GM23248 (cell line): ENCODE measurements around the gene SUDS3. TPM values are rescaled to one million over a fixed set of nuclear protein-coding genes. Genes with fewer than 3 reads are reported as not detected.

Experiments used
- DNase-seq: peaks from one replicate; pipeline ENCODE4 v3.0.0-alpha.2; 2015
- H2AFZ ChIP-seq: fragments of 200-600 bp; sonication (generic); 2 replicates; pipeline ENCODE4 v1.6.1; 2016; ENCODE audit warnings: antibody characterized with exemption
- H3F3A ChIP-seq: fragments of 200-600 bp; sonication (generic); 2 replicates; pipeline ENCODE4 v1.6.1; 2016; ENCODE audit warnings: mild to moderate bottlenecking, antibody characterized with exemption, mixed run types; ENCODE audit not compliant: insufficient read depth
- H3K27ac ChIP-seq: fragments of 200-600 bp; sonication (generic); 2 replicates; pipeline ENCODE4 v1.5.1; 2016; ENCODE audit warnings: mild to moderate bottlenecking
- H3K27me3 ChIP-seq: fragments of 200-600 bp; sonication (generic); replicated peaks from 2 replicates; pipeline ENCODE4 v1.6.1; 2016; ENCODE audit warnings: mild to moderate bottlenecking; ENCODE audit not compliant: insufficient read depth
- H3K36me3 ChIP-seq: fragments of 200-600 bp; sonication (generic); 2 replicates; pipeline ENCODE4 v1.6.1; 2016; ENCODE audit warnings: low read depth, mild to moderate bottlenecking
- H3K4me1 ChIP-seq: fragments of 200-600 bp; sonication (generic); 2 replicates; pipeline ENCODE4 v1.6.1; 2016; ENCODE audit warnings: mild to moderate bottlenecking; ENCODE audit not compliant: insufficient read depth
- H3K4me2 ChIP-seq: fragments of 200-600 bp; sonication (generic); one replicate; pipeline ENCODE4 v1.6.1; 2016; ENCODE audit warnings: mild to moderate bottlenecking; ENCODE audit not compliant: unreplicated experiment
- H3K4me3 ChIP-seq: fragments of 200-600 bp; sonication (generic); 2 replicates; pipeline ENCODE4 v1.5.1; 2016; ENCODE audit warnings: mild to moderate bottlenecking
- H3K79me2 ChIP-seq: fragments of 200-600 bp; sonication (generic); 2 replicates; pipeline ENCODE4 v1.6.1; 2016; ENCODE audit warnings: mild to moderate bottlenecking; ENCODE audit not compliant: insufficient read depth
- H3K9ac ChIP-seq: fragments of 200-600 bp; sonication (generic); 2 replicates; pipeline ENCODE4 v1.6.1; 2016; ENCODE audit warnings: mild to moderate bottlenecking
- H3K9me2 ChIP-seq: fragments of 200-600 bp; sonication (generic); 2 replicates; pipeline ENCODE4 v1.6.1; 2016; ENCODE audit warnings: mixed run types, mild to moderate bottlenecking, moderate library complexity; ENCODE audit not compliant: insufficient read depth
- H3K9me3 ChIP-seq: fragments of 200-600 bp; sonication (generic); one replicate; pipeline ENCODE4 v1.6.1; 2017; ENCODE audit warnings: low read depth
- H4K20me1 ChIP-seq: fragments of 200-600 bp; sonication (generic); 2 replicates; pipeline ENCODE4 v1.6.0; 2016; ENCODE audit not compliant: insufficient read depth
- EZH2 ChIP-seq: fragments of 200-600 bp; sonication (generic); IDR thresholded peaks from 2 replicates; pipeline ENCODE4 v1.6.1; 2018; ENCODE audit warnings: antibody characterized with exemption, mild to moderate bottlenecking; ENCODE audit not compliant: insufficient read depth, poor library complexity, severe bottlenecking
- EZH2phosphoT487 ChIP-seq: fragments of 200-600 bp; sonication (generic); IDR thresholded peaks from 2 replicates; pipeline ENCODE4 v1.6.1; 2018; ENCODE audit warnings: antibody characterized with exemption, moderate library complexity, mild to moderate bottlenecking, low read depth; ENCODE audit not compliant: insufficient read depth
- WGBS, 2 experiments: methylation state at CpG; one replicate each; pipeline ENCODE4 v1.1.6; 2015 to 2017; ENCODE audit warnings: low lambda C conversion rate in 2 of 2, low coverage in 1 of 2; ENCODE audit errors: missing lambda C conversion rate in 2 of 2; 5-methylcytosine and 5-hydroxymethylcytosine counted together
- in situ Hi-C: fragments of 300-500 bp; cut with MboI; formaldehyde crosslinking; loops from 2 replicates; pipeline ENCODE4 v1.15.0; 2020
- polyA plus RNA-seq: library from polyadenylated mRNA; unstranded; fragments of >200 nt; fragmentation: Nextera tagmentation; extraction: Ambion mirVana; gene quantifications from 2 replicates; pipeline ENCODE4 v1.2.1, GENCODE V29; 2016
- total RNA-seq: library from RNA; depleted of rRNA; stranded (reverse); fragments of >200 nt; shearing (Covaris generic); gene quantifications from 2 replicates; pipeline ENCODE4 v1.2.3, GENCODE V29; 2014

SUDS3 gene
- total and polyA plus RNA-seq, 2 experiments from 2014 or later, result 17.6 to 27.1 TPM

DNA sequence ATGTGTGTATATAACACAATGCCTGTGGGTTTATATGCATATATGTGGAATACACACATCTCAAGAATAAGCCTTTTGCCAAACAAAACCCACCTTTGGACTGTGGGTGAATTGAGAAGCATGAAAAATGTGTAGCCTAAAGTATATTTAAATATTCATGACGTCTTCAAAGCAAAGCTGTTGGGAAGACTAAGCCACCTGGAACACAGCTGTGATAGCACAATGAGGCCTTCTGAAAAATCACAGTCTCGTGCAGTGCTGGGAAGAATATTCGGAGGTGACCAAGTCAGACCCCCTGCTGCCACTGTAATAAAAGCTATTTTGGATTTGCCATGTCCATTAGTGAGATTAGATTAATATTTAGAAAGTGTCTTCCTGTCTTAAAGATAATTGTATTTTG, 51.5 kb downstream of the SUDS3 start:
- 29 to 34% methylated on average over 3 of the region's 3 CpGs for WGBS, 2 experiments
- Histone ChIP-seq H3K79me2 (no peaks in the 10 kb centered on the region), H3K27ac (no peak overlapping the region), H3K9me2 (no peaks in the 10 kb centered on the region), H3K27me3 (no peaks in the 10 kb centered on the region), H3K36me3 (no peaks in the 10 kb centered on the region), H2AFZ (no peak overlapping the region), H3K4me1 (peaks cover 3% of the 10 kb centered on the region; the same call in 1 of the 2 replicates), H3K4me2 (no peak overlapping the region), H3F3A (no peaks in the 10 kb centered on the region), H3K9ac (no peak overlapping the region), H3K9me3 (no peaks in the 10 kb centered on the region), H4K20me1 (no peaks in the 10 kb centered on the region), H3K4me3 (no peak overlapping the region)
- TF ChIP-seq EZH2, result no peak
- TF ChIP-seq EZH2phosphoT487, result no peak
- DNase-seq, result no peak
- in situ Hi-C loops, result no loop called here

- WGBS, 2 experiments, result 49 to 52% methylated on average over 3 of the region's 3 CpGs
- Histone ChIP-seq H3K9me3 (no peaks in the 10 kb centered on the region), H3K79me2 (no peaks in the 10 kb centered on the region), H3K36me3 (no peaks in the 10 kb centered on the region), H3K4me3 (no peak overlapping the region), H3K4me2 (no peak overlapping the region), H3F3A (no peaks in the 10 kb centered on the region), H3K9me2 (no peaks in the 10 kb centered on the region), H3K9ac (no peak overlapping the region), H4K20me1 (no peaks in the 10 kb centered on the region), H3K27me3 (no peaks in the 10 kb centered on the region), H3K27ac (no peak overlapping the region), H2AFZ (no peak overlapping the region), H3K4me1 (peaks cover 6% of the 10 kb centered on the region; the same call in 1 of the 2 replicates)
- TF ChIP-seq EZH2 (no peak), EZH2phosphoT487 (no peak)
- in situ Hi-C loops, result no loop called here
- no peak for DNase-seq
These were observed 52.3 kb downstream of the SUDS3 start for GRCh38 chr12:118428643-118429042.

DNA sequence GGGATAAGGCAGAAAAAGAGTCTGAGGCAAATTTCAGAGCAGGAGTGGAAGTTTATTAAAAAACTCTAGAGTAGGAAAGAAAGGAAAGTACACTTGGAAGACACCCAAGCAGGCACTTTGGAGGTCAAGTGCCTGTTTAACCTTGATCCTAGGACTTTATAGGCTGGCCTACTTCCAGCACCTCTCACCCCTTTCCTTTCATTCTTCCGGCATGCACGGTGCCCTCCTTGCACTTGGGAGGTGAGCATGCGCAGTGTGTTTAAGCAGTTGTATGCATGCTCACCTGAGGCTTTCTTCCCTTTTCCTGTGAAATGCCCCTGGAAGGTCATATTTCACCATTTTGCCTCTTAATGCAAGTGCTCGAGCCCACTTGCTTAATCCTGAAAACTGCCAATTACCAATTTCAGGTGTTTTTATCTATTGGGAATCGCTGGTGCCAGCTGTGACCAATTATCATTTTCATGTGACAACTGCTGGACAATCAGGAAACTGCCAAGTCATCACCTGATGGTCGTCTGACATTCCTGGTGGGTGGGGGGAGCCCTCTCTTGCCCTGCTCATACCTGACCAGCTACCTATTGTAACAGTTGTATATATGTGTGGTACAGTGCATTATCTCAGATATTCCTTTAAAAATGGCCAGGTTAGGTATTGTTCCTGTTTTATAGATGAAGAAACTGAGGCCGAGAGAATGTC, 53.5 kb downstream of the SUDS3 start:
- no peak overlapping the region for H2AFZ ChIP-seq

DNA sequence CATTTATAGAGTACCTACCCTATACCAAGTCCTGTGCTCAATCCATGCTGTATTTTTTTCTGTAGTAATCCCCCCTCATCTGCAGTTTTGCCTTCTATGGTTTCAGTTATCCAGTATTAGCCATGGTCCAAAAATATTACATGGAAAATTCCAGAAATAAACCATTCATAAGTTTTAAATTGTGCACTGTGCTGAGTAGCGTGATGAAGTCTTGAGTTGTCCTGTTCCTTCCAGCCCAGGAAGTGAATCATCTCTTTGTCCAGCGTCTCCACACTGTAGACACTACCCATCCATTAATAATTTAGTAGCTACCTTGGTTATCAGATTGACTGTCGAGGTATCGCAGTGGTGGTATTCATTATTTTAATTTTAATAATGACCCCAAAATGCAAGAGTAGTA, 54.2 kb downstream of the SUDS3 start:
- no peaks in the 10 kb centered on the region for H3K36me3 ChIP-seq
- no peak overlapping the region for H3K9ac ChIP-seq
- H3K27ac ChIP-seq, result no peak overlapping the region
- TF ChIP-seq EZH2phosphoT487 (no peak), EZH2 (no peak)
- no peaks in the 10 kb centered on the region for H3K79me2 ChIP-seq
- H3K4me3 ChIP-seq, result no peak overlapping the region
- in situ Hi-C loops, result no loop called here
- peaks cover 6% of the 10 kb centered on the region; the same call in 1 of the 2 replicates for H3K4me1 ChIP-seq
- H2AFZ ChIP-seq, result no peak overlapping the region
- no peaks in the 10 kb centered on the region for H3K27me3 ChIP-seq
- no peak overlapping the region for H3K4me2 ChIP-seq
- H3K9me3 ChIP-seq, result no peaks in the 10 kb centered on the region
- no peaks in the 10 kb centered on the region for H4K20me1 ChIP-seq
- H3K9me2 ChIP-seq, result no peaks in the 10 kb centered on the region
- no peaks in the 10 kb centered on the region for H3F3A ChIP-seq
- WGBS, 2 experiments, result 62 to 63% methylated on average over 4 of the region's 4 CpGs
- DNase-seq, result peak; percentile 9

More for the DNA sequence above, 53.5 kb downstream of the SUDS3 start:
- H4K20me1 ChIP-seq, result no peaks in the 10 kb centered on the region
- H3K9ac ChIP-seq, result no peak overlapping the region
- H3K36me3 ChIP-seq, result no peaks in the 10 kb centered on the region
- H3K4me1 ChIP-seq, result peaks cover 6% of the 10 kb centered on the region; the same call in 1 of the 2 replicates
- no peaks in the 10 kb centered on the region for H3K9me2 ChIP-seq
- WGBS, 2 experiments, result 74% methylated on average over 7 of the region's 7 CpGs
- no peaks in the 10 kb centered on the region for H3K27me3 ChIP-seq
- H3K4me2 ChIP-seq, result no peak overlapping the region
- no peak overlapping the region for H3K27ac ChIP-seq
- H3K4me3 ChIP-seq, result no peak overlapping the region
- no peak for DNase-seq
- H3F3A ChIP-seq, result no peaks in the 10 kb centered on the region
- no peaks in the 10 kb centered on the region for H3K9me3 ChIP-seq
- no peaks in the 10 kb centered on the region for H3K79me2 ChIP-seq
- in situ Hi-C loops, result no loop called here
- no peak for TF ChIP-seq EZH2phosphoT487
- no peak for TF ChIP-seq EZH2
